SU-DHL-6 (cell line): ENCODE measurements around the gene SPACA5.

Source experiments
- H2AFZ ChIP-seq: fragments of 200-600 bp; sonication (generic); 2 replicates; pipeline ENCODE4 v1.6.1; 2014; ENCODE audit warnings: low read depth, mild to moderate bottlenecking, moderate library complexity, mixed read lengths, antibody characterized with exemption, low read length; ENCODE audit not compliant: severe bottlenecking
- H3F3A ChIP-seq: fragments of 200-600 bp; shearing (Covaris generic); 2 replicates; pipeline ENCODE4 v1.6.0; 2016; ENCODE audit warnings: antibody characterized with exemption, mild to moderate bottlenecking; ENCODE audit not compliant: insufficient read depth
- H3K27ac ChIP-seq: fragments of 200-600 bp; sonication (generic); 2 replicates; pipeline ENCODE4 v1.5.1; 2016; ENCODE audit warnings: low read depth, mild to moderate bottlenecking, low read length, moderate library complexity, mixed read lengths
- H3K27me3 ChIP-seq: fragments of 200-600 bp; sonication (generic), shearing (Covaris generic); 2 replicates; pipeline ENCODE4 v1.6.0; 2014; ENCODE audit warnings: mild to moderate bottlenecking, low read length
- H3K36me3 ChIP-seq: fragments of 200-600 bp; sonication (generic); 2 replicates; pipeline ENCODE4 v1.6.1; 2014; ENCODE audit warnings: mild to moderate bottlenecking, low read length, mixed read lengths
- H3K4me2 ChIP-seq: fragments of 300-600, 200-600 bp; shearing (Covaris generic), sonication (generic); 2 replicates; pipeline ENCODE4 v1.6.0; 2014; ENCODE audit warnings: low read length, low read depth, mild to moderate bottlenecking; ENCODE audit not compliant: poor library complexity, severe bottlenecking
- H3K4me3 ChIP-seq: fragments of 200-600 bp; sonication (generic); 2 replicates; pipeline ENCODE4 v1.5.1; 2014; ENCODE audit warnings: antibody characterized with exemption, low read length, mild to moderate bottlenecking, mixed read lengths; ENCODE audit not compliant: insufficient read depth, poor library complexity, severe bottlenecking
- H3K79me2 ChIP-seq: fragments of 200-600 bp; sonication (generic); 2 replicates; pipeline ENCODE4 v1.6.1; 2014; ENCODE audit warnings: mild to moderate bottlenecking, low read length, moderate library complexity; ENCODE audit not compliant: insufficient read depth
- H3K9ac ChIP-seq: fragments of 200-600 bp; sonication (generic); 2 replicates; pipeline ENCODE4 v1.7.0; 2014; ENCODE audit warnings: mild to moderate bottlenecking, low read length
- H3K9me2 ChIP-seq: fragments of 200-600 bp; sonication (generic); replicated peaks from 2 replicates; pipeline ENCODE4 v1.6.1; 2014; ENCODE audit warnings: low read length; ENCODE audit not compliant: insufficient read depth
- H3K9me3 ChIP-seq: fragments of 200-600 bp; sonication (generic); 2 replicates; pipeline ENCODE4 v1.6.1; 2014; ENCODE audit warnings: low read length, mixed read lengths; ENCODE audit not compliant: insufficient read depth
- H4K20me1 ChIP-seq: fragments of 200-600 bp; sonication (generic); 2 replicates; pipeline ENCODE4 v1.6.1; 2014; ENCODE audit warnings: low read depth, mild to moderate bottlenecking, antibody characterized with exemption, low read length, moderate library complexity, mixed read lengths
- EZH2phosphoT487 ChIP-seq: fragments of 200-600 bp; sonication (generic), shearing (Covaris generic); conservative IDR thresholded peaks from 2 replicates; pipeline ENCODE4 v1.6.1; 2018; ENCODE audit warnings: mild to moderate bottlenecking, antibody characterized with exemption, low read length, moderate library complexity, mixed read lengths
- TF ChIP-seq, protein P1 (sequence below): fragments of 200-600 bp; sonication (generic); IDR thresholded peaks from one replicate; pipeline ENCODE4 v1.5.1; 2017; ENCODE audit warnings: antibody characterized with exemption, mild to moderate bottlenecking, low read length, moderate library complexity; ENCODE audit not compliant: insufficient read depth, poor library complexity, severe bottlenecking

The SPACA5 gene

GRCh38 chrX:47973235-47973634 is 33.6 kb upstream of the SPACA5 start:
- Histone ChIP-seq H2AFZ (no peak overlapping the region), H4K20me1 (no peaks in the 10 kb centered on the region), H3K36me3 (peaks cover 31% of the 10 kb centered on the region), H3F3A (no peaks in the 10 kb centered on the region), H3K27me3 (no peaks in the 10 kb centered on the region), H3K9me3 (peaks cover 26% of the 10 kb centered on the region; the same call in 1 of the 2 replicates), H3K79me2 (no peaks in the 10 kb centered on the region), H3K9me2 (no peaks in the 10 kb centered on the region), H3K9ac (no peak overlapping the region), H3K4me2 (no peak overlapping the region), H3K4me3 (no peak overlapping the region), H3K27ac (no peak overlapping the region)
- TF ChIP-seq, protein P1, sequence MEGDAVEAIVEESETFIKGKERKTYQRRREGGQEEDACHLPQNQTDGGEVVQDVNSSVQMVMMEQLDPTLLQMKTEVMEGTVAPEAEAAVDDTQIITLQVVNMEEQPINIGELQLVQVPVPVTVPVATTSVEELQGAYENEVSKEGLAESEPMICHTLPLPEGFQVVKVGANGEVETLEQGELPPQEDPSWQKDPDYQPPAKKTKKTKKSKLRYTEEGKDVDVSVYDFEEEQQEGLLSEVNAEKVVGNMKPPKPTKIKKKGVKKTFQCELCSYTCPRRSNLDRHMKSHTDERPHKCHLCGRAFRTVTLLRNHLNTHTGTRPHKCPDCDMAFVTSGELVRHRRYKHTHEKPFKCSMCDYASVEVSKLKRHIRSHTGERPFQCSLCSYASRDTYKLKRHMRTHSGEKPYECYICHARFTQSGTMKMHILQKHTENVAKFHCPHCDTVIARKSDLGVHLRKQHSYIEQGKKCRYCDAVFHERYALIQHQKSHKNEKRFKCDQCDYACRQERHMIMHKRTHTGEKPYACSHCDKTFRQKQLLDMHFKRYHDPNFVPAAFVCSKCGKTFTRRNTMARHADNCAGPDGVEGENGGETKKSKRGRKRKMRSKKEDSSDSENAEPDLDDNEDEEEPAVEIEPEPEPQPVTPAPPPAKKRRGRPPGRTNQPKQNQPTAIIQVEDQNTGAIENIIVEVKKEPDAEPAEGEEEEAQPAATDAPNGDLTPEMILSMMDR: no peak
- TF ChIP-seq EZH2phosphoT487: no peak

- Histone ChIP-seq H3K36me3 (peaks cover 62% of the 10 kb centered on the region), H3K9ac (no peak overlapping the region), H3K9me3 (peaks cover 26% of the 10 kb centered on the region; the same call in 1 of the 2 replicates), H4K20me1 (no peaks in the 10 kb centered on the region), H3K27me3 (no peaks in the 10 kb centered on the region), H3K27ac (peak overlapping the region; percentile 40; the same call in 1 of the 2 replicates), H3K4me2 (no peak overlapping the region), H3K4me3 (no peak overlapping the region), H3K79me2 (no peaks in the 10 kb centered on the region), H3K9me2 (no peaks in the 10 kb centered on the region), H3F3A (no peaks in the 10 kb centered on the region), H2AFZ (no peak overlapping the region)
- no peak for TF ChIP-seq EZH2phosphoT487
- TF ChIP-seq, protein P1: no peak
Observed at GRCh38 chrX:47976254-47977151, 30.3 kb upstream of the SPACA5 start.

DNA sequence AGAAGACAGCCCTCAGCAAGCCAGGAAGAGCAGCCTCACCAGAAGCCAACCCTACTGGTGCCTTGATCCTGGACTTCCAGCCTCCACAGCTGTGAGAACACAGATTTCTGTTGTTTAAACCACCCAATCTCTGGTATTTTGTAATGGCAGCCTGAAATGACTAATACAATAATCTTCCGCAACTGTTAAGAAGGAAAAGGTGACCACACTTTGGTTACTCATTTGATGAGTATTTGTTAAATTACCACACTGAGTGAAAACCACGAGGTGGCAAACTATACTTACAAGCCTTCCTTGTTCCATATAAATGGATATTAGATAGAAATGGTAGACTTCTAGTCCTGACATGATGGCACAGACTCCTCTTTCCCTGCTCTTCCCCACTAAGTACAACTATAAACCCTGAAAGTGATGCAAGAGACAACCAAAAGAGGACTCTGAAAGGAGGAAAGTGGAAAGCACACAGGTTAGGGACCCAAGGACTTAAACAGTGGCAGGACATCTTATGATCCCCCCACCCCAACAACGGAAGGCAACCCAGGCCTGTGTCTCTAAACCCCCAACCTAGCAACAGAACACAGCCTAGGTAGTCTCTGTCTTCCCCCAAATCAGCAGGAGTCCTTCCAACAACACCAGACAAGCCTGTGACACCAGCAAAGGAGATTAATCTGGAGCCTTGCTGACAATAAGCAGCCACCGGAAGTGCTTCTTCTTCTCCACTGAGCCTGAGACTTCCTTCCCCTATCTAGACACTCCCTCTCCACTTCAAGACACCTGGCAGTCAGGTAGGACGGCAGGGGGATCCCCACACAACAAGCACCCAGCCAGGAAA is 15.3 kb upstream of the SPACA5 start:
- H4K20me1 ChIP-seq: no peaks in the 10 kb centered on the region
- no peak overlapping the region for H3K9ac ChIP-seq
- no peak overlapping the region for H3K27ac ChIP-seq
- H3K9me2 ChIP-seq: no peaks in the 10 kb centered on the region
- H3K79me2 ChIP-seq: peaks cover 18% of the 10 kb centered on the region
- TF ChIP-seq, protein P1: no peak
- TF ChIP-seq EZH2phosphoT487: no peak
- no peak overlapping the region for H2AFZ ChIP-seq
- H3K4me3 ChIP-seq: no peak overlapping the region
- no peaks in the 10 kb centered on the region; the same call in 1 of the 2 replicates for H3K9me3 ChIP-seq
- no peaks in the 10 kb centered on the region for H3K27me3 ChIP-seq
- peaks cover 26% of the 10 kb centered on the region; the same call in 1 of the 2 replicates for H3K36me3 ChIP-seq
- no peak overlapping the region for H3K4me2 ChIP-seq
- no peaks in the 10 kb centered on the region for H3F3A ChIP-seq
